ENCODE results near the gene TBC1D20.

TBC1D20 gene

DNA sequence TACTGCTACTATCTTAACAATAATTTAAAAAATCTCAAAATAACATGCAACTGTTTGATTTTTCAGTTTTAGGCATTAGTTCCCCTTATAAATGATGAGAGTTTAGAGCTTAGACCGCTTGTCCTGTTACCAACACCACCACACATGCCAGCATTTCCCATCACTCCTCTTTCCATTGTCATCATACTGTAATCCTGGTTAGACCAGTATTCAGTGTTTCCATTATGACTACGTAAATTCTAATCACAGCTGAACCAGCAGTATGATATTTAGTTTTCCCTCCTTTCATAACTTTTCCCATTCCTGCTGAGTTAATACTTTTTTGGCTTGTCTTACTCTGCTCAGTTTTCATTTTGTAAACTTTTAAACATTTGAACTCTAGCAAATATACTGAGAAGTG lies 12.2 kb upstream of the TBC1D20 start:
- TF ChIP-seq, protein P1, sequence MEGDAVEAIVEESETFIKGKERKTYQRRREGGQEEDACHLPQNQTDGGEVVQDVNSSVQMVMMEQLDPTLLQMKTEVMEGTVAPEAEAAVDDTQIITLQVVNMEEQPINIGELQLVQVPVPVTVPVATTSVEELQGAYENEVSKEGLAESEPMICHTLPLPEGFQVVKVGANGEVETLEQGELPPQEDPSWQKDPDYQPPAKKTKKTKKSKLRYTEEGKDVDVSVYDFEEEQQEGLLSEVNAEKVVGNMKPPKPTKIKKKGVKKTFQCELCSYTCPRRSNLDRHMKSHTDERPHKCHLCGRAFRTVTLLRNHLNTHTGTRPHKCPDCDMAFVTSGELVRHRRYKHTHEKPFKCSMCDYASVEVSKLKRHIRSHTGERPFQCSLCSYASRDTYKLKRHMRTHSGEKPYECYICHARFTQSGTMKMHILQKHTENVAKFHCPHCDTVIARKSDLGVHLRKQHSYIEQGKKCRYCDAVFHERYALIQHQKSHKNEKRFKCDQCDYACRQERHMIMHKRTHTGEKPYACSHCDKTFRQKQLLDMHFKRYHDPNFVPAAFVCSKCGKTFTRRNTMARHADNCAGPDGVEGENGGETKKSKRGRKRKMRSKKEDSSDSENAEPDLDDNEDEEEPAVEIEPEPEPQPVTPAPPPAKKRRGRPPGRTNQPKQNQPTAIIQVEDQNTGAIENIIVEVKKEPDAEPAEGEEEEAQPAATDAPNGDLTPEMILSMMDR (IDR thresholded peaks at IDR 0.05; ENCODE audit: low read depth, low read length, missing control alignments): no peak

DNA sequence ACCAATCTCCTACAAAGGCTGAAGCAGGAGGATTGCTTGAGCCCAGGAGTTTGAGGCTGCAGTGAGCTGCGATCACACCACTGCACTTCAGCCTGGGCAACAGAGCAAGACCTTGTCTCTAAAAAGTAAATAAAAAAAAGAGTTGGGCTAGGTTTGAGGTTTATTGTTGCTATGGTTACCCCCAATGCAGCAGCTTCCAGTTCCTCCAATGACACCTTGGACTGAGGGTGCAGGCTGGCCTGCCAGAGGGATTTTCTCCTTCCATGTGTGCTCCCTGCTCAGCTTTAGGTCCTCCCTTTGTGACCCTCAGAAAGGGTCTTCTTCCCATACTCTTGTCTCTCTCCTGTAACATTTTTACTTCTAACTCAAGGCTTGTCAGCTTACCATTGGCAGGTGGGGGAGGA lies 10.6 kb upstream of the TBC1D20 start:
- no peak overlapping the region for H3K4me3 ChIP-seq (replicated peaks; ENCODE audit: low read depth, low read length)
- TF ChIP-seq, protein P1 (IDR thresholded peaks at IDR 0.05; ENCODE audit: low read depth, low read length, missing control alignments): no peak
- no peak for DNase-seq (ENCODE audit: extremely low read depth, low read depth)

More for the DNA sequence above, 12.2 kb upstream of the TBC1D20 start:
- H3K4me3 ChIP-seq (replicated peaks; ENCODE audit: low read depth, low read length): no peak overlapping the region
- DNase-seq (ENCODE audit: extremely low read depth, low read depth): no peak

DNA sequence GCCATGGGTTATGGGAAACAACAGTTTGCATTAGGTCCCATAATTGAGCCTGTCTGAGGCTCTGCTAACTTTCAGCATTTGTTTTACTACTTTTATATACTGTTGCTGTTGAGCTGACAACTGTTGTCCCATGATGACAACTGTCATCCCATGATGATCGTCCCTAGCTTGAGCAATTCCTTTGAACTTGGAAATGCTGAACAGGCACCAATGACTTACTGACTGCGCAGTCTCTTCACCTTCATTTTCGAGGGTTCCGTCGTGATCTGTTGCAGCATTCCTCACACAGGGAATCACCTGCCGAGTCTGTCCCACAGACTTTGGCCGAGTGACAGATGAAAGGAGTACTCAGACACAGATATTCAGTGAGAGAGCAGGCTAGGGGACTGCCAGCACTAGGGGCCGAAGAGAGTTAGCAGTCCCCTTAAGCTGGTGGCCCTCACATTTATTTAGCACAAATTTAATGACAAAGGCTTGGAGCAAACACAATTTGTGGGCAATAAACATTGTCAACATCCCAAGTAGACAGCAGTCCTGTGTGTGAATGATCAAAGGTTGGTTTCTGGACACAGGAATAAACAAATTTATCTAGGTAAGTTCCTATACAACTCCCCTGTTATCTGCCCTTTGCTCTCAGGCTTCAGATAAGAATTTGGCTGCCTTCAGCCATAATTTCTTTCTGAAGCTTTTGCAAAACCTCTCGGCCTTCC lies 10.0 kb upstream of the TBC1D20 start:
- TF ChIP-seq, protein P1 (IDR thresholded peaks at IDR 0.05; ENCODE audit: low read depth, low read length, missing control alignments): no peak
- H3K4me3 ChIP-seq (replicated peaks; ENCODE audit: low read depth, low read length): no peak overlapping the region
- DNase-seq (ENCODE audit: extremely low read depth, low read depth): no peak

DNA sequence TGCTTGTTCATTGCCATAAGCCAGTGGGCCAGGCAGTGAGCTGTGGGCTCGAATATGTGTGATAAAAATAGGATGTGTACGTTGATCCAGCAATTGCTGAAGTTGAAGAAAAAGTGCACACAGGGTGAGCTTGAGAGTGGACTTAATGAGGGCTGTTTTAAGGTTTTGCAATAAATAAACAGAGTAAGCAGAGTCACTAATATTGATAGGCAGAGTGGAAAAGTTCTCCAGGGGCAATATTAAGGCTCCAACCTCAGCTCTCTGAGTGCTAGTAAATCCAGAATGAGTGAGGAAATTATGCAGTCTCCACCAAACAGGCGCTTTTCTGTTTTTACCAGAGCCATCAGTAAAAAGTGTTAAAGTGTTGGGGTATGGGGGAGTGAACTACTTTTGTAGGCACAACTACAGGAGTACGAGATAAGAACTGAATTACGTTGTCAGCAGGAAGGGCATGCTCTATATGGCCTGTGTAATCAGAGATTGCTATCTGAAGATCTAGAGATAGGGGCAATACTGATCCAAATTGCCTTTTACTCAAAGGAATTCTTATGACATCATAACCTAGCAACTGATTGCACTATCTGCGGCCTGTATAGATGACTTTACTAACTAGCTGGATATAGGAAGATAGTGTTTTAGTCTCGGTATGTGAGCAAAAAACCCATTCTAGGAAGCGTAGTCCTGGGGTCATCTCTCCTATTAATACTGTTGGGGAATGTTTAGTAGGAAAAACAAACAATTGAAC lies 7.6 kb upstream of the TBC1D20 start:
- TF ChIP-seq, protein P1 (IDR thresholded peaks at IDR 0.05; ENCODE audit: low read depth, low read length, missing control alignments): no peak
- H3K4me3 ChIP-seq (replicated peaks; ENCODE audit: low read depth, low read length): no peak overlapping the region
- no peak for DNase-seq (ENCODE audit: extremely low read depth, low read depth)

DNA sequence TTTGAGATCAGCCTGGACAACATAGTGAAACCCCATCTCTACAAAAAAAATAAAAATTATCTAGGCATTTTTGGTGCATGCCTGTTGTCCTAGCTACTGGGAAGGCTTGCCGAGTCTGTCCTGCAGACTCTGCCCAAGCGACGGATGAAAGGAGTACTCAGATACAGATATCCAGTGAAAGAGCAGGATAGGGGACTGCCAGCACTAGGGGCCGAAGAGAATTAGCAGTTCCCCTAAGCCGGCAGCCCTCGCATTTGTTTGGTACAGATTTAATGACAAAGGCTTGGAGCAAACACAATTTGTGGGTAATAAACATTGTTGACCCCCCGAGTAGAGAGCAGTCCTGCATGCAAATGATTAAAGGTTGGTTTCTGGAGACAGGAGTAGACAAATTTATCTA lies 5.4 kb upstream of the TBC1D20 start:
- DNase-seq (ENCODE audit: extremely low read depth, low read depth): no peak
- H3K4me3 ChIP-seq (replicated peaks; ENCODE audit: low read depth, low read length): no peak overlapping the region
- TF ChIP-seq, protein P1 (IDR thresholded peaks at IDR 0.05; ENCODE audit: low read depth, low read length, missing control alignments): no peak

DNA sequence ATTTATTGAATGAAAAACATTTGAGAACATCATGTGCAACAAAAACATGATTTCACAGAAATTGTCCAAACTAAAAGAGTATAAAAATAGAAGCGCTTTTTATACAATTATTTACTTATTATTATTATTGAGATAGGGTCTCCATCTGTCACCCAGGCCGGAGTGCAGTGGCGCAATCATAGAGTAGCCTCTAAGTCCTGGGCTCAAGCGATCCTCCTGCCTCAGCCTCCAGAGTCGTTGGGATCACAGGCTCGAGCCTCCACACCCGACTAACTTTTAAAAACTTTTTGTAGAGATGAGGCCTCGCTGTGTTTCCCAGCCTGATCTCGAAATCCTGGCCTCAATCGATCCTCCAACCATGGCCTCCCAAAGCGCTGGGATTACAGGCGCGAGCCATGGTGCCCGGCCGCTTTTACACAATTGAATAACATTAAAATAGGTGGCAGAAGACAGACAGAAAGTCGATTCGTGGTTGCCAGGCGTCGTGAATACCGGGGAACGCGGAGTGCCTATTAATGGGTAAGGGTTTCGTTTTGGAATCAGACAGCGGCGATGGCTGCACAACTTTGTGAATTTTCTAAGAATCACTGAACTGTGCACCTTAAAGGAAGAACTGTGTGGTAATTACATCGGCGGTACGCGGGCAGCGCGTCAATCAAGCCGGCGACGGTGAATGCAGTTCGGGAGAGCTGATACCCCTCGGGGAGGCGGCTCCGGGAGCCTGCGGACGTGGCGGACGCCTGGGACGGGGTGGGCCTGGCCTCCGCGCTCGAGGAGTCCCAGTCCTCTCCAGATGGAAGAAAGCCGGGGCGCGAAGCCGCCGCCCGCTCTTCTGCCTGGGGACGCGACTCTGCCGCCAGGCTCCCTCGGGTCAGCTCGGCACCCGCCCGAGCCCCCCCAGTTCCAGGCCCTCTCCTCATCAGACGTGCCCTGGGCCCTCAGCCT lies 807 bp downstream of the TBC1D20 start:
- DNase-seq (ENCODE audit: extremely low read depth, low read depth): no peak
- peak overlapping the region; percentile 80 for H3K4me3 ChIP-seq (replicated peaks; ENCODE audit: low read depth, low read length)
- TF ChIP-seq, protein P1 (IDR thresholded peaks at IDR 0.05; ENCODE audit: low read depth, low read length, missing control alignments): no peak

All from HFF-Myc (cell line).